Endothelial cell of umbilical vein (primary cell): ENCODE results near the gene SAMD14. TPM values are rescaled to one million over a fixed set of nuclear protein-coding genes. Genes with fewer than 3 reads are reported as not detected.

Experiments used
- BruUV-seq: library from RNA; stranded (reverse); fragments of 400-500 nt; replicated peaks from 2 replicates; lab custom pipeline; 2021; lab: Mats Ljungman, UMichigan
- CTCF ChIA-PET: fragments of 300-600, 350-600 bp; sonication (Branson Sonifier 250); formaldehyde crosslinking; loops from one replicate; lab custom pipeline; 2021; ENCODE audit warnings: antibody characterized with exemption, inconsistent platforms; lab: Charles Lee
- POLR2A ChIA-PET: fragments of 300-600, 350-600 bp; sonication (Branson Sonifier 250); formaldehyde crosslinking; loops from one replicate; lab custom pipeline; 2021; ENCODE audit warnings: antibody characterized with exemption, inconsistent platforms; lab: Charles Lee
- DNase-seq: peaks from one replicate; pipeline ENCODE4 v3.0.0-alpha.2; 2011; ENCODE audit warnings: low read depth, low spot score
- FAIRE-seq: peaks from 2 replicates; lab custom pipeline; 2011; peaks lifted over from hg19 to GRCh38; lab: Jason Lieb, UNC
- H2AFZ ChIP-seq: 2 replicates; pipeline ENCODE4 v1.6.0; 2012; ENCODE audit warnings: low read depth, low read length, control low read depth, inconsistent platforms
- H3K27ac ChIP-seq: 2 replicates; pipeline ENCODE4 v1.5.1; 2011; ENCODE audit warnings: low read depth, mild to moderate bottlenecking, control low read depth, low read length, moderate library complexity; ENCODE audit not compliant: insufficient read depth
- H3K27me3 ChIP-seq, 2 experiments: 2 replicates each; pipeline versions ENCODE4 v1.6.0 to v1.6.1; 2011; ENCODE audit warnings: low read length in 2 of 2, mixed read lengths in 1 of 2; ENCODE audit not compliant: control insufficient read depth in 2 of 2, insufficient read depth in 2 of 2
- H3K36me3 ChIP-seq, 2 experiments: 2 replicates in 1 of 2; 3 replicates in 1 of 2; pipeline ENCODE4 v1.5.1; 2011; ENCODE audit warnings: low read length in 2 of 2, mild to moderate bottlenecking in 1 of 2, moderate library complexity in 1 of 2; ENCODE audit not compliant: control insufficient read depth in 2 of 2, insufficient read depth in 2 of 2; ENCODE audit errors: extremely low read depth in 1 of 2
- H3K4me1 ChIP-seq: 3 replicates; pipeline ENCODE4 v1.5.1; 2011; ENCODE audit warnings: mild to moderate bottlenecking, low read length; ENCODE audit not compliant: control insufficient read depth, insufficient read depth; ENCODE audit errors: extremely low read depth
- H3K4me2 ChIP-seq: 2 replicates; pipeline ENCODE4 v1.6.1; 2011; ENCODE audit warnings: low read length, control low read depth, mixed read lengths; ENCODE audit not compliant: insufficient read depth
- H3K4me3 ChIP-seq, 3 experiments: fragments of 200-600 bp in 1 of 3; sonication (generic), shearing (Covaris generic) in 1 of 3; replicated peaks in 1 of 3; 2 replicates each; pipeline ENCODE4 v1.5.1; 2011 to 2016; ENCODE audit warnings: control low read depth in 3 of 3, low read length in 3 of 3, mild to moderate bottlenecking in 2 of 3, inconsistent platforms in 1 of 3, low read depth in 1 of 3, moderate library complexity in 1 of 3; ENCODE audit not compliant: insufficient read depth in 1 of 3
- H3K79me2 ChIP-seq: 2 replicates; pipeline ENCODE4 v1.6.0; 2012; ENCODE audit warnings: low read length, inconsistent platforms; ENCODE audit not compliant: control insufficient read depth, insufficient read depth
- H3K9ac ChIP-seq: replicated peaks from 2 replicates; pipeline ENCODE3; 2011; ENCODE audit warnings: low read length, control low read depth; ENCODE audit not compliant: insufficient read depth; ENCODE audit errors: extremely low read depth
- H3K9me1 ChIP-seq: replicated peaks from 3 replicates; pipeline ENCODE4 v1.6.0; 2011; ENCODE audit warnings: mild to moderate bottlenecking, low read length; ENCODE audit not compliant: control insufficient read depth, insufficient read depth; ENCODE audit errors: extremely low read depth
- H3K9me3 ChIP-seq: replicated peaks from 2 replicates; pipeline ENCODE4 v1.5.1; 2012; ENCODE audit warnings: low read length, inconsistent platforms; ENCODE audit not compliant: control insufficient read depth, insufficient read depth
- H4K20me1 ChIP-seq: replicated peaks from 2 replicates; pipeline ENCODE3; 2011; ENCODE audit warnings: mild to moderate bottlenecking, low read length; ENCODE audit not compliant: control insufficient read depth, insufficient read depth; ENCODE audit errors: extremely low read depth
- CTCF ChIP-seq, 2 donors: IDR thresholded peaks; 1 replicate in 1 of 2; 2 replicates in 1 of 2; pipeline ENCODE4 v1.5.1; 2011; ENCODE audit warnings: low read length in 2 of 2, mild to moderate bottlenecking in 2 of 2, moderate library complexity in 2 of 2, control low read depth in 1 of 2, inconsistent platforms in 1 of 2, low read depth in 1 of 2; ENCODE audit not compliant: insufficient read depth in 1 of 2; ENCODE audit errors: extremely low read depth in 1 of 2
- EZH2 ChIP-seq: IDR thresholded peaks from 2 replicates; pipeline ENCODE4 v1.6.1; 2012; ENCODE audit warnings: borderline replicate concordance, low read depth, mild to moderate bottlenecking, moderate library complexity, low read length, inconsistent platforms; ENCODE audit not compliant: severe bottlenecking
- FOS ChIP-seq: IDR thresholded peaks from 2 replicates; pipeline ENCODE4 v1.6.1; 2011; ENCODE audit warnings: mild to moderate bottlenecking, low read length, moderate library complexity, borderline replicate concordance; ENCODE audit not compliant: insufficient read depth
- GATA2 ChIP-seq: IDR thresholded peaks from 2 replicates; pipeline ENCODE4 v1.7.0; 2011; ENCODE audit warnings: low read depth, mild to moderate bottlenecking, moderate library complexity, mixed read lengths, low read length; ENCODE audit not compliant: insufficient read length, insufficient read depth
- JUN ChIP-seq: IDR thresholded peaks from 2 replicates; pipeline ENCODE4 v1.6.1; 2011; ENCODE audit warnings: borderline replicate concordance, low read depth; ENCODE audit not compliant: insufficient read length, insufficient read depth
- MAX ChIP-seq: IDR thresholded peaks from 2 replicates; pipeline ENCODE4 v1.6.1; 2011; ENCODE audit not compliant: insufficient read depth, insufficient read length
- MYC ChIP-seq: IDR thresholded peaks from one replicate; pipeline ENCODE4 v1.6.1; 2011; ENCODE audit warnings: mild to moderate bottlenecking, low read depth, low read length
- POLR2A ChIP-seq: IDR thresholded peaks from 2 replicates; pipeline ENCODE4 v1.6.1; 2012; ENCODE audit warnings: low read depth, mild to moderate bottlenecking, control low read depth, low read length
- POLR2AphosphoS5 ChIP-seq: IDR thresholded peaks from 2 replicates; pipeline ENCODE4 v1.6.1; 2012; ENCODE audit warnings: low read depth, mild to moderate bottlenecking, control low read depth, low read length, moderate library complexity; ENCODE audit not compliant: insufficient read depth
- dilution Hi-C: fragments of 300-500 bp; cut with MboI; formaldehyde crosslinking; loops from one replicate; pipeline ENCODE4 v1.15.0; 2019; ENCODE audit warnings: low sequenced_read_pairs; ENCODE audit not compliant: extremely low pct_ligation_motif_present
- intact Hi-C: fragments of 100-400 bp; cut with micrococcal nuclease; formaldehyde crosslinking; loops from one replicate; pipeline ENCODE4 v1.10.0; 2022
- polyA plus RNA-seq, 4 experiments: library from polyadenylated mRNA; depleted of rRNA in 3 of 4; stranded (reverse) in 3 of 4; unstranded in 1 of 4; fragments of >200 nt; gene quantifications; 2 replicates each; pipeline versions ENCODE4 v1.2.1 to v1.2.3, GENCODE V29; 2011 to 2012; ENCODE audit warnings: missing spikeins in 1 of 4
- total RNA-seq: library from RNA; stranded (reverse); gene quantifications from 2 replicates; pipeline ENCODE4 v1.2.3, GENCODE V29; 2021

Gene SAMD14
- total and polyA plus RNA-seq, 2 donors (not counting 3 experiments of a cell fraction or from before 2014, with no cell fraction given) = 6.8 to 15.6 TPM

- dilution Hi-C loops = no loop called here
- FAIRE-seq (no peak), DNase-seq (no peak)
- no TSS peak for BruUV-seq
- no peak overlapping the region for H3K4me2 ChIP-seq
- intact Hi-C loops = no loop called here
- H3K27me3 ChIP-seq = no peaks in the 10 kb centered on the region
- peak; percentile 8 for TF ChIP-seq MAX
- no peak for TF ChIP-seq POLR2A
- ChIA-PET CTCF (no interaction called here), POLR2A (no interaction called here)
- H3K4me1 ChIP-seq = peaks cover 51% of the 10 kb centered on the region
- no peaks in the 10 kb centered on the region for H4K20me1 ChIP-seq
- peaks cover 3 to 37% of the 10 kb centered on the region in 2 experiments for H3K36me3 ChIP-seq
- no peak overlapping the region for H3K27ac ChIP-seq
- no peak overlapping the region for H3K9ac ChIP-seq
- no peak overlapping the region for H3K4me3 ChIP-seq
- peaks cover 69% of the 10 kb centered on the region for H3K79me2 ChIP-seq
- no peaks in the 10 kb centered on the region for H3K9me3 ChIP-seq
- no peaks in the 10 kb centered on the region for H3K9me1 ChIP-seq
- H2AFZ ChIP-seq = no peak overlapping the region
Measured at GRCh38 chr17:50144355-50144754, 14.4 kb upstream of the SAMD14 start.

- H2AFZ ChIP-seq = no peak overlapping the region
- peaks cover 63% of the 10 kb centered on the region for H3K79me2 ChIP-seq
- H3K36me3 ChIP-seq = peaks cover 10 to 44% of the 10 kb centered on the region in 2 experiments
- POLR2A ChIA-PET = no interaction called here
- H3K9me1 ChIP-seq = no peaks in the 10 kb centered on the region
- H4K20me1 ChIP-seq = no peaks in the 10 kb centered on the region
- no peaks in the 10 kb centered on the region for H3K27me3 ChIP-seq
- H3K4me3 ChIP-seq = no peak overlapping the region
- intact Hi-C loops = no loop called here
- CTCF ChIA-PET = interaction anchor here (1.6 to 2.0 kb wide), 2 partner anchors 9 to 18 kb away, joined by 6 to 8 read pairs; no protein-coding TSS in a partner anchor
- H3K27ac ChIP-seq = no peak overlapping the region
- no TSS peak for BruUV-seq
- dilution Hi-C loops = no loop called here
- H3K9me3 ChIP-seq = no peaks in the 10 kb centered on the region
- no peak overlapping the region for H3K9ac ChIP-seq
- no peak for TF ChIP-seq FOS
- TF ChIP-seq MYC = no peak
- TF ChIP-seq CTCF (IDR thresholded peaks at IDR 0.05; ENCODE audit: extremely low read depth in 1 of 2, insufficient read depth in 1 of 2, low read depth in 1 of 2, low read length in 2 of 2) = no peak
- TF ChIP-seq POLR2A = no peak
- TF ChIP-seq EZH2 = no peak
- no peak for TF ChIP-seq POLR2AphosphoS5
- TF ChIP-seq JUN = no peak
- no peak for TF ChIP-seq GATA2
- DNase-seq (no peak), FAIRE-seq (no peak)
- no peak overlapping the region for H3K4me2 ChIP-seq
- H3K4me1 ChIP-seq = peaks cover 51% of the 10 kb centered on the region
Measured at GRCh38 chr17:50143461-50144176, 13.7 kb upstream of the SAMD14 start.
